HG02678 (cell line): ENCODE measurements around the gene ADGRD2.

Source experiments
- ATAC-seq: cut with Tn5 transposase; IDR thresholded peaks from one replicate; pipeline ENCODE4 v1.9.1; 2021; ENCODE audit warnings: mild to moderate bottlenecking, moderate library complexity; ENCODE audit not compliant: unreplicated experiment

ADGRD2 gene

GRCh38 chr9:124477648-124478285, 27.5 kb downstream of the ADGRD2 start:
- ATAC-seq, result no peak

- ATAC-seq, result no peak
Observed at GRCh38 chr9:124478354-124478753, 28.1 kb downstream of the ADGRD2 start.

- ATAC-seq, result no peak
Observed at GRCh38 chr9:124479371-124479770, 29.1 kb downstream of the ADGRD2 start.

GRCh38 chr9:124479947-124480620, 29.8 kb downstream of the ADGRD2 start:
- ATAC-seq, result no peak

GRCh38 chr9:124480621-124480981, 30.4 kb downstream of the ADGRD2 start:
- ATAC-seq, result no peak

GRCh38 chr9:124481115-124481514, 30.9 kb downstream of the ADGRD2 start:
- no peak for ATAC-seq

GRCh38 chr9:124482431-124483031, 32.3 kb downstream of the ADGRD2 start:
- ATAC-seq, result no peak

- ATAC-seq, result no peak
Observed at GRCh38 chr9:124483481-124483880, 33.2 kb downstream of the ADGRD2 start.

- no peak for ATAC-seq
Observed at GRCh38 chr9:124485201-124485600, 35.0 kb downstream of the ADGRD2 start.

- no peak for ATAC-seq
Observed at GRCh38 chr9:124485936-124486335, 35.7 kb downstream of the ADGRD2 start.

GRCh38 chr9:124486778-124487259, 36.6 kb downstream of the ADGRD2 start:
- ATAC-seq, result no peak

- no peak for ATAC-seq
Observed at GRCh38 chr9:124487260-124488182, 37.3 kb downstream of the ADGRD2 start.

- ATAC-seq, result no peak
Observed at GRCh38 chr9:124488641-124489210, 38.5 kb downstream of the ADGRD2 start.

GRCh38 chr9:124489222-124489621, 39.0 kb downstream of the ADGRD2 start:
- no peak for ATAC-seq

GRCh38 chr9:124490004-124490403, 39.8 kb downstream of the ADGRD2 start:
- ATAC-seq, result no peak

GRCh38 chr9:124491049-124491975, 41.1 kb downstream of the ADGRD2 start:
- ATAC-seq, result no peak

- ATAC-seq, result no peak
Observed at GRCh38 chr9:124492818-124493217, 42.6 kb downstream of the ADGRD2 start.

- ATAC-seq, result no peak
Observed at GRCh38 chr9:124493218-124493617, 43.0 kb downstream of the ADGRD2 start.

GRCh38 chr9:124493794-124494479, 43.7 kb downstream of the ADGRD2 start:
- ATAC-seq, result no peak
